ENCODE data around the gene SMIM41. TPM values are rescaled to one million over a fixed set of nuclear protein-coding genes. Genes with fewer than 3 reads are reported as not detected.

The SMIM41 gene
- total RNA-seq, 2 experiments from 2014 or later = not detected

DNA sequence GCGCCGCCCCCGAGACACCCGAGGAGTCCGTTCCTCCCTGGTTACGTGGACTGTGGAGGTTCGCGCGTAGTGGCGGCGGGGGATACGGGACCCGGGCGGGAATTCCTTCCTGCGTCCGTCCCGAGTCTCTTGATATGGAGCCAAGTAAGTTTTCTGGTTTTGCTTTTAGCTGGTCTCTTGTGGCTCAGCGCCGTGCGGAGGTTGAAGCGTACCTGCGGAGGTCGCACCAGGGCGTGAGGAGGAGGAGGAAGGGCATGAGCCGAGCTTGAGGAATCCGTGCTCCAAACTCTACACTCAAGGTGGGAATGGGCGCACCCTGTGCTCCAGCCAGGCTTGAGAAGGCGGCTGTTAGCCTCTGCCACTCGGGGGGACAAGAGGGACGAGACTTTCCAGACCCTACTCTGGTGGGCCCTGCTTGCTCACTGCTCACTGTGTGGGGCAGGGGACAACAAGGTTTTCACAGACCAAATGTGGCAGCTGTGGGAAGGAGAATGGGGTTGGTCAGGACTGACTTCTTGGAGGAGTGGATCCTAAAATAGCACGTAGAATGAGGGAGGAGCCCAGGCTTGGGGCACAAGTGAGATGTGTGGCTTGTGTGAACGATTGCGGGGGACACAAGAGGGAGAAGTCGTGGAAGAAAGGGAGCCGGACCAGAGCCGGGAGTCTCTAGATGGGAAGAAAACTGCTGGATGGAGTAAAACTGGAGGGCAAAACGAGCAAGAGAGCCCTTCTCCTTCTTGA lies 9.1 kb upstream of the SMIM41 start:
- Histone ChIP-seq H3K36me3 (ENCODE audit: insufficient read depth, low read length) (peaks cover 39% of the 10 kb centered on the region), H2AFZ (ENCODE audit: low read length) (peak overlapping the region; percentile 98; the same call in 1 of the 2 replicates), H3K4me1 (ENCODE audit: insufficient read depth, low read length, poor library complexity, severe bottlenecking) (peaks cover 39% of the 10 kb centered on the region), H3K4me2 (ENCODE audit: low read length) (peak overlapping the region; percentile 82), H4K20me1 (ENCODE audit: insufficient read depth, low read length) (peaks cover 8% of the 10 kb centered on the region; the same call in 1 of the 2 replicates), H3K9me2 (ENCODE audit: insufficient read depth, low read length) (no peaks in the 10 kb centered on the region), H3K79me2 (ENCODE audit: insufficient read depth, low read depth, low read length) (peaks cover 49% of the 10 kb centered on the region), H3K27ac (ENCODE audit: low read depth, low read length, poor library complexity, severe bottlenecking) (peak overlapping the region; percentile 73), H3K9me3 (ENCODE audit: low read length) (no peaks in the 10 kb centered on the region), H3K4me3 (ENCODE audit: low read depth, low read length, poor library complexity, severe bottlenecking) (peak overlapping the region; percentile 91)
- ChIA-PET CTCF (ENCODE audit: unreplicated experiment) (interaction anchor here (0.9 to 1.4 kb wide), 4 partner anchors 30 to 48 kb away, joined by 3 to 7 read pairs (median 4); no protein-coding TSS in a partner anchor), POLR2A (interaction anchor here (0.8 to 4.2 kb wide), 8 partner anchors 10 to 48 kb away, joined by 3 to 14 read pairs (median 4); no protein-coding TSS in a partner anchor)
- intact Hi-C loops (cut with micrococcal nuclease; ENCODE audit: unreplicated experiment) = no loop called here
- no peak for DNase-seq (ENCODE audit: low spot score)
- TSS peak; percentile 74 for BruUV-seq (replicated peaks)
- TF ChIP-seq, protein P1, sequence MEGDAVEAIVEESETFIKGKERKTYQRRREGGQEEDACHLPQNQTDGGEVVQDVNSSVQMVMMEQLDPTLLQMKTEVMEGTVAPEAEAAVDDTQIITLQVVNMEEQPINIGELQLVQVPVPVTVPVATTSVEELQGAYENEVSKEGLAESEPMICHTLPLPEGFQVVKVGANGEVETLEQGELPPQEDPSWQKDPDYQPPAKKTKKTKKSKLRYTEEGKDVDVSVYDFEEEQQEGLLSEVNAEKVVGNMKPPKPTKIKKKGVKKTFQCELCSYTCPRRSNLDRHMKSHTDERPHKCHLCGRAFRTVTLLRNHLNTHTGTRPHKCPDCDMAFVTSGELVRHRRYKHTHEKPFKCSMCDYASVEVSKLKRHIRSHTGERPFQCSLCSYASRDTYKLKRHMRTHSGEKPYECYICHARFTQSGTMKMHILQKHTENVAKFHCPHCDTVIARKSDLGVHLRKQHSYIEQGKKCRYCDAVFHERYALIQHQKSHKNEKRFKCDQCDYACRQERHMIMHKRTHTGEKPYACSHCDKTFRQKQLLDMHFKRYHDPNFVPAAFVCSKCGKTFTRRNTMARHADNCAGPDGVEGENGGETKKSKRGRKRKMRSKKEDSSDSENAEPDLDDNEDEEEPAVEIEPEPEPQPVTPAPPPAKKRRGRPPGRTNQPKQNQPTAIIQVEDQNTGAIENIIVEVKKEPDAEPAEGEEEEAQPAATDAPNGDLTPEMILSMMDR (conservative IDR thresholded peaks at IDR 0.05; ENCODE audit: low read length) = no peak
- no peak for TF ChIP-seq EZH2phosphoT487 (IDR thresholded peaks at IDR 0.05; ENCODE audit: borderline replicate concordance, low read depth, low read length)

DNA sequence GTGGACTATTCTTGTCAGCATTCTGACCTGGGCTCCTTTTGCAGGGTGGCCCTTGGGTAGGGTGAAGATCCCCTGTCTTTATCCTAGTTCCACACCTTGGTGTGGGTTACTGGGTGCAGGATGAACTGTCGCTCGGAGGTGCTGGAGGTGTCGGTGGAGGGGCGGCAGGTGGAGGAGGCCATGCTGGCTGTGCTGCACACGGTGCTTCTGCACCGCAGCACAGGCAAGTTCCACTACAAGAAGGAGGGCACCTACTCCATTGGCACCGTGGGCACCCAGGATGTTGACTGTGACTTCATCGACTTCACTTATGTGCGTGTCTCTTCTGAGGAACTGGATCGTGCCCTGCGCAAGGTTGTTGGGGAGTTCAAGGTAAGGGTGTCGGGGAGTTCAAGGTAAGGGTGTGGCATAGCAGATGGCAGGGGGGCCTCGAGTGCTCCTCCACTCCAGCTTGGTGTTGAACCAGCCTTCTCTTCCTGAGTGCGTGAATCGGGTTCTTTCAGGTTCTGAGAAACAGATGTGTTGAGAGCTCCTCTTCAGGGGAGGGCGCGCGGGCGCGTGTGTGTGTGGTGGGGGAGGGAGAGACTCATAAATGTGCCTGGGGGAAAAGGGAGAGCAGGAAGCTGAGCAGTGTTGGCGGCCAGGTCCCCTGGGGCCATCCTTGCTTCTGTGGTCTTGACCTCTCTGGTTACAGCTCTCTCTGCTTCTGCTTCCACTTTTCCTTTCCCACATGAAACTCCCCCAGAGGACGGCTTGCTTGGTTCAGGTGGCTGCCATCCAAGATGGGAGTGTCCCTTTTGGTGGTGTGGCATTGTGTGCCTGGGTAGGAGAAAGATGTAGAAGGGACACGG lies 5.7 kb upstream of the SMIM41 start:
- POLR2A ChIA-PET = interaction anchor here (0.6 to 0.7 kb wide), 2 partner anchors 12 to 46 kb away, joined by 3 to 4 read pairs; no protein-coding TSS in a partner anchor
- no peaks in the 10 kb centered on the region for H3K9me2 ChIP-seq (ENCODE audit: insufficient read depth, low read length)
- no peak overlapping the region for H2AFZ ChIP-seq (ENCODE audit: low read length)
- peak overlapping the region; percentile 26; the same call in 1 of the 2 replicates for H3K4me2 ChIP-seq (ENCODE audit: low read length)
- no TSS peak for BruUV-seq (replicated peaks)
- CTCF ChIA-PET (ENCODE audit: unreplicated experiment) = interaction anchor here (2.4 kb wide), 1 partner anchor 48 kb away, joined by 9 read pairs; no protein-coding TSS in a partner anchor
- H3K79me2 ChIP-seq (ENCODE audit: insufficient read depth, low read depth, low read length) = peaks cover 49% of the 10 kb centered on the region
- H3K9me3 ChIP-seq (ENCODE audit: low read length) = no peaks in the 10 kb centered on the region
- intact Hi-C loops (cut with micrococcal nuclease; ENCODE audit: unreplicated experiment) = no loop called here
- H3K27ac ChIP-seq (ENCODE audit: low read depth, low read length, poor library complexity, severe bottlenecking) = peak overlapping the region; percentile 20
- peaks cover 8% of the 10 kb centered on the region; the same call in 1 of the 2 replicates for H4K20me1 ChIP-seq (ENCODE audit: insufficient read depth, low read length)
- peaks cover 39% of the 10 kb centered on the region for H3K4me1 ChIP-seq (ENCODE audit: insufficient read depth, low read length, poor library complexity, severe bottlenecking)
- TF ChIP-seq EZH2phosphoT487 (IDR thresholded peaks at IDR 0.05; ENCODE audit: borderline replicate concordance, low read depth, low read length) = no peak
- TF ChIP-seq, protein P1 (conservative IDR thresholded peaks at IDR 0.05; ENCODE audit: low read length) = no peak
- H3K36me3 ChIP-seq (ENCODE audit: insufficient read depth, low read length) = peaks cover 71% of the 10 kb centered on the region
- no peak overlapping the region for H3K4me3 ChIP-seq (ENCODE audit: low read depth, low read length, poor library complexity, severe bottlenecking)
- no peak for DNase-seq (ENCODE audit: low spot score)
